CD14-positive monocyte (primary cell): Measurements from ENCODE around the gene SCD. TPM values are rescaled to one million over a fixed set of nuclear protein-coding genes. Genes with fewer than 3 reads are reported as not detected.

Experiments used
- DNase-seq, 3 donors: peaks; one replicate each; pipeline ENCODE4 v3.0.0-alpha.2; 2011 to 2022
- H2AFZ ChIP-seq: 2 replicates; pipeline ENCODE4 v1.6.0; 2012; ENCODE audit warnings: mild to moderate bottlenecking, low read depth, low read length, inconsistent platforms; ENCODE audit not compliant: insufficient read depth, poor library complexity, severe bottlenecking
- H3K27ac ChIP-seq, 2 donors: 1 replicate in 1 of 2; 2 replicates in 1 of 2; pipeline ENCODE4 v1.5.1; 2012 to 2013; ENCODE audit warnings: low read length in 2 of 2, control low read depth in 1 of 2, inconsistent platforms in 1 of 2, low read depth in 1 of 2, mild to moderate bottlenecking in 1 of 2
- H3K27me3 ChIP-seq, 2 donors: one replicate each; pipeline versions ENCODE4 v1.6.0 to v1.6.1; 2011 to 2013; ENCODE audit warnings: low read length in 2 of 2; ENCODE audit not compliant: control insufficient read depth in 2 of 2, insufficient read depth in 2 of 2
- H3K36me3 ChIP-seq, 2 donors: replicated peaks in 1 of 2; 1 replicate in 1 of 2; 2 replicates in 1 of 2; pipeline versions ENCODE4 v1.5.1 to v1.6.1; 2012 to 2013; ENCODE audit warnings: low read length in 2 of 2, control low read depth in 1 of 2, inconsistent platforms in 1 of 2, mild to moderate bottlenecking in 1 of 2; ENCODE audit not compliant: insufficient read depth in 2 of 2, control insufficient read depth in 1 of 2
- H3K4me1 ChIP-seq, 2 donors: 1 replicate in 1 of 2; 2 replicates in 1 of 2; pipeline versions ENCODE4 v1.5.1 to v1.6.1; 2012 to 2013; ENCODE audit warnings: low read length in 2 of 2, control low read depth in 1 of 2, inconsistent platforms in 1 of 2, mild to moderate bottlenecking in 1 of 2, moderate library complexity in 1 of 2; ENCODE audit not compliant: insufficient read depth in 2 of 2, control insufficient read depth in 1 of 2
- H3K4me2 ChIP-seq: replicated peaks from 2 replicates; pipeline ENCODE3; 2012; ENCODE audit warnings: low read length, moderate library complexity, mild to moderate bottlenecking; ENCODE audit not compliant: poor library complexity, severe bottlenecking; ENCODE audit errors: extremely low read depth
- H3K4me3 ChIP-seq, 3 experiments: fragments of 200-600 bp in 1 of 3; sonication (generic) in 1 of 3; replicated peaks in 1 of 3; 1 replicate in 2 of 3; 2 replicates in 1 of 3; pipeline ENCODE4 v1.5.1; 2011 to 2013; ENCODE audit warnings: low read length in 3 of 3, mild to moderate bottlenecking in 3 of 3, control low read depth in 2 of 3, low read depth in 2 of 3, inconsistent platforms in 1 of 3, moderate library complexity in 1 of 3
- H3K79me2 ChIP-seq: 2 replicates; pipeline ENCODE4 v1.6.0; 2012; ENCODE audit warnings: mild to moderate bottlenecking, control low read depth, inconsistent platforms, low read length, moderate library complexity; ENCODE audit not compliant: insufficient read depth
- H3K9ac ChIP-seq: 2 replicates; pipeline ENCODE4 v1.6.0; 2017; ENCODE audit warnings: low read length, mild to moderate bottlenecking; ENCODE audit not compliant: insufficient read depth, poor library complexity, severe bottlenecking
- H3K9me3 ChIP-seq, 2 donors: replicated peaks in 1 of 2; 1 replicate in 1 of 2; 2 replicates in 1 of 2; pipeline versions ENCODE4 v1.5.1 to v1.6.1; 2012 to 2013; ENCODE audit warnings: low read length in 2 of 2, control low read depth in 1 of 2; ENCODE audit not compliant: control insufficient read depth in 1 of 2, insufficient read depth in 1 of 2
- H4K20me1 ChIP-seq: 2 replicates; pipeline ENCODE4 v1.6.0; 2012; ENCODE audit warnings: mild to moderate bottlenecking, low read length, control low read depth, moderate library complexity; ENCODE audit not compliant: insufficient read depth
- H3K27ac Mint-ChIP-seq, 7 donors: one replicate each; pipeline ENCODE4 v1.8.0; 2020; ENCODE audit warnings: mild to moderate bottlenecking in 7 of 7, mixed read lengths in 7 of 7, moderate library complexity in 6 of 7, inconsistent platforms in 2 of 7
- H3K27me3 Mint-ChIP-seq, 3 donors: one replicate each; pipeline ENCODE4 v1.8.0; 2021 to 2022; ENCODE audit warnings: low read depth in 3 of 3, mild to moderate bottlenecking in 3 of 3, mixed read lengths in 3 of 3, moderate library complexity in 3 of 3, inconsistent platforms in 1 of 3
- H3K36me3 Mint-ChIP-seq, 2 donors: one replicate each; pipeline ENCODE4 v1.8.0; 2020; ENCODE audit warnings: mixed read lengths in 2 of 2, inconsistent platforms in 1 of 2, mild to moderate bottlenecking in 1 of 2
- H3K4me1 Mint-ChIP-seq: one replicate; pipeline ENCODE4 v1.8.0; 2020; ENCODE audit warnings: mild to moderate bottlenecking, mixed read lengths
- H3K4me3 Mint-ChIP-seq, 2 donors: one replicate each; pipeline ENCODE4 v1.8.0; 2020; ENCODE audit warnings: mild to moderate bottlenecking in 2 of 2, mixed read lengths in 2 of 2, moderate library complexity in 1 of 2
- H3K9me3 Mint-ChIP-seq, 7 donors: one replicate each; pipeline ENCODE4 v1.8.0; 2020 to 2022; ENCODE audit warnings: mixed read lengths in 7 of 7, mild to moderate bottlenecking in 6 of 7, moderate library complexity in 6 of 7, inconsistent platforms in 2 of 7
- CTCF ChIP-seq: fragments of 200-600 bp; IDR thresholded peaks from one replicate; pipeline ENCODE4 v1.8.0; 2022; ENCODE audit warnings: antibody characterized with exemption, mild to moderate bottlenecking
- WGBS: methylation state at CpG from one replicate; pipeline ENCODE4 v1.1.5; 2013; ENCODE audit warnings: missing lambda C conversion rate; ENCODE audit not compliant: insufficient coverage; 5-methylcytosine and 5-hydroxymethylcytosine counted together
- intact Hi-C, 2 donors: fragments of 100-400 bp; cut with micrococcal nuclease; formaldehyde crosslinking; loops; one replicate each; pipeline versions ENCODE4 v1.15.0 to v1.15.1; 2023
- polyA plus RNA-seq, 3 donors: library from polyadenylated mRNA; depleted of rRNA in 1 of 3; unstranded in 2 of 3; stranded (reverse) in 1 of 3; fragments of 300-500 nt in 2 of 3; fragments of >200 nt in 1 of 3; fragmentation: Illumina TruSeq in 2 of 3; gene quantifications; 1 replicate in 2 of 3; 2 replicates in 1 of 3; pipeline ENCODE4 v1.2.3, GENCODE V29; 2012 to 2021

Gene SCD
- polyA plus RNA-seq, 3 donors, result 1.00 to 3.4 (median 1.0) TPM

- intact Hi-C loops, result no loop called here
- H3K9ac ChIP-seq, result no peak overlapping the region
- 82% methylated on average over 9 of the region's 12 CpGs for WGBS
Measured at GRCh38 chr10:100340948-100341847, 5.8 kb upstream of the SCD start.

More at GRCh38 chr10:100340948-100341847, 5.8 kb upstream of the SCD start:
- H2AFZ ChIP-seq, result peak overlapping the region; percentile 55
- Mint-ChIP-seq H3K27ac (peak overlapping the region in 1 of 7 donors; percentile 18), H3K27me3 (peaks cover 13 to 22% (median 20%) of the 10 kb centered on the region in 3 donors), H3K36me3 (peaks cover 0 to 7% of the 10 kb centered on the region in 2 donors), H3K4me1 (peaks cover 37% of the 10 kb centered on the region), H3K4me3 (no peak overlapping the region), H3K9me3 (peaks cover 0 to 8% (median 0%) of the 10 kb centered on the region in 7 donors)
- H3K36me3 ChIP-seq, result no peaks in the 10 kb centered on the region
- H3K4me3 ChIP-seq, result no peak overlapping the region
- no peak for DNase-seq
- H3K9me3 ChIP-seq, result no peaks in the 10 kb centered on the region
- no peaks in the 10 kb centered on the region for H4K20me1 ChIP-seq
- no peak overlapping the region for H3K4me2 ChIP-seq
- no peaks in the 10 kb centered on the region for H3K79me2 ChIP-seq
- no peak for TF ChIP-seq CTCF
- H3K27me3 ChIP-seq, result peaks cover 8 to 11% of the 10 kb centered on the region in 2 donors
- H3K27ac ChIP-seq, result no peak overlapping the region
- peaks cover 21 to 33% of the 10 kb centered on the region in 2 donors for H3K4me1 ChIP-seq
